ENCODE data around the gene ELP1. TPM values are rescaled to one million over a fixed set of nuclear protein-coding genes. Genes with fewer than 3 reads are reported as not detected.

ELP1 gene
- total RNA-seq, 1 experiment from 2014 or later = 27.9 TPM

DNA sequence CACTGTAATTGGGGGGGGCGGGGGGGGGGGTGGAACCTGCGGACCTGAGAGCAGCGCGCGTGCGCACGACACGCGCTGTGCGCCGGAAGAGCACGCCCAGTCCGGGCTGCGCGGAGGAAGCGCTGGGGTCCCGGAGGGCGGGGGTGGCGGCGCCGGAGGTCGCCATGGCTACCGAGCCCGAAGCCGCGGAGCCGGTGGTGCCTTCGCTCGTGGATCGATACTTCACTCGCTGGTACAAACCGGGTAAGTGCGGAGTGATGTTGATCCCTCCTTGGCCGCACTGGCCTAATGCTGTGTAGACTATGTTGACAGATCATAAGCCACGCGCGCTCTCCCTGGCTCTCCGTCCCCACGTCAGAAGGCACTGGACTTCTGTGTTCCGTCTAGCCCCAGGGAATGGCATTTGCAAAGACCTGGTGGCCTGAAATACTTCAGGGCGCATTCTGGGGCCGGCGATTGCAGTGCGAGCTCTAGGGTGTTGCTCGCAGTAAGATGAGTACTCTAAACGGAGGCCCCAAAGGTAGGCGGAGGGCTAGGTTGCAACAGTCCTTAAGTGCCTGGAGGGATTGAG lies 484 bp upstream of the ELP1 start, which contains the start of gene ABITRAM (continued):
- TF ChIP-seq PRDM15 (CRISPR knock-in tag; IDR thresholded peaks at IDR 0.05) = 0 out of 2 replicates have a peak, but pooled peaks have one; percentile 26

DNA sequence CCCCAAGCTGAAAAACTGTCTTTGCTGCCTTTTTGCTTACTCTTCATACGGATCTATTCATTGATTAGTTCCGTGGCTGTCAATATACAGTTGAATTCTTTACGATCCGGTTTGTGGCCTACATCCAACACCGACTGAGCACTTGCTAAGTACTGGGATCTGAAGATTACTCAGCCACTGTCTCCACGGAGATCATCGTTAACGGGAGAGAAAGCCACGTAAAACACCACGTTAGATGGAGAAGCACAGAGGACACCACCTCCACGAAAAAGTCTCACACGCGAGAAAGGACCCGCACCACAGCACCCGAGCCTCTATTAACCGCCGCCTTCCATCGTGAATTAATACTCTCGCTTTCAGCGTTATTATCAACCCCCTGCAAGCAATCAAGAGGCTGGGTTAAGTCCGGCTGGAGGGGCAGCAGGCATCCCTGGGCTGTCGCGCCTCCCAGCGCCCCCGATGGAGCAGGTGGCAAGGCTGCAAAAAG lies 650 bp downstream of the ELP1 start:
- H3K4me1 Mint-ChIP-seq = peaks cover 13% of the 10 kb centered on the region
- H3K36me3 Mint-ChIP-seq = peaks cover 14% of the 10 kb centered on the region
- no peaks in the 10 kb centered on the region for H3K27me3 Mint-ChIP-seq (ENCODE audit: low read depth)
- DNase-seq (ENCODE audit: low spot score) (no peak), ATAC-seq (no peak)
- H3K4me3 Mint-ChIP-seq = peak overlapping the region; percentile 97
- H3K9me3 Mint-ChIP-seq = no peaks in the 10 kb centered on the region
- peak overlapping the region; percentile 99 for H3K27ac Mint-ChIP-seq
- CTCF ChIA-PET = no interaction called here
- POLR2A ChIA-PET = no interaction called here
- TF ChIP-seq ELF4 (CRISPR knock-in tag; IDR thresholded peaks at IDR 0.05; ENCODE audit: low read depth) (no peak), JUN (CRISPR knock-in tag; IDR thresholded peaks at IDR 0.05) (no peak)

- H3K4me3 Mint-ChIP-seq = no peak overlapping the region
- no peak for TF ChIP-seq ATF1 (CRISPR knock-in tag; IDR thresholded peaks at IDR 0.05)
- TF ChIP-seq PRRX2 (CRISPR knock-in tag; IDR thresholded peaks at IDR 0.05) = no peak
- H3K27me3 Mint-ChIP-seq (ENCODE audit: low read depth) = no peaks in the 10 kb centered on the region
- ChIA-PET POLR2A (no interaction called here), CTCF (no interaction called here)
- peaks cover 9% of the 10 kb centered on the region for H3K4me1 Mint-ChIP-seq
- H3K9me3 Mint-ChIP-seq = no peaks in the 10 kb centered on the region
- no peak overlapping the region for H3K27ac Mint-ChIP-seq
- H3K36me3 Mint-ChIP-seq = peaks cover 50% of the 10 kb centered on the region
- ATAC-seq = no peak
- no peak for DNase-seq (ENCODE audit: low spot score)
Measured at GRCh38 chr9:108928386-108928785, 5.5 kb downstream of the ELP1 start.

DNA sequence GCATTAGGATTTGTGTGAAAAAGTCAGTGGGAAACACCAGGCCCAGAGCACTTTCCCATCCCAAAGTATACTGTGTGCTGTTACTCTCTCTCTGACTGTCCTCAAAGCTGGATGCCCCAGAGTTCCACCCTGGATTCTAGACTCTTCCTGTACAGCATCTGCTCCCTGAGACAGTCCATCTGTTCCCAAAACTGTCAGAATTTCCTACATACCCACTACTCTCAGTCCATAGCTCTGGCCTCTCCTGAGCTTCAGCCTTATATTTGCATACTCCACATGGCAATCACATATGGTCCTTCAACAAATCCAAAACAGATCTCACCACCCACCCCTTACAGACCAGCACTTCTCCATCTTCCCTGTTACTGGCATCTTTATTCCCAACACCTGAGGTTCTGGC lies 9.5 kb downstream of the ELP1 start:
- CTCF ChIA-PET = no interaction called here
- TF ChIP-seq NR1H2 (CRISPR knock-in tag; IDR thresholded peaks at IDR 0.05) (no peak), EMX1 (CRISPR knock-in tag; IDR thresholded peaks at IDR 0.05) (no peak), RELA (CRISPR knock-in tag; IDR thresholded peaks at IDR 0.05; ENCODE audit: borderline replicate concordance) (no peak), GABPB1 (CRISPR knock-in tag; IDR thresholded peaks at IDR 0.05) (no peak), NFYB (CRISPR knock-in tag; conservative IDR thresholded peaks at IDR 0.05; ENCODE audit: low read depth) (no peak), ZNF317 (CRISPR knock-in tag; IDR thresholded peaks at IDR 0.05; ENCODE audit: borderline replicate concordance, low read depth) (no peak), TP53 (CRISPR knock-in tag; IDR thresholded peaks at IDR 0.05) (no peak), ATF1 (CRISPR knock-in tag; IDR thresholded peaks at IDR 0.05) (no peak), ZNF532 (CRISPR knock-in tag; IDR thresholded peaks at IDR 0.05; ENCODE audit: borderline replicate concordance) (no peak)
- TF ChIP-seq, protein P1, sequence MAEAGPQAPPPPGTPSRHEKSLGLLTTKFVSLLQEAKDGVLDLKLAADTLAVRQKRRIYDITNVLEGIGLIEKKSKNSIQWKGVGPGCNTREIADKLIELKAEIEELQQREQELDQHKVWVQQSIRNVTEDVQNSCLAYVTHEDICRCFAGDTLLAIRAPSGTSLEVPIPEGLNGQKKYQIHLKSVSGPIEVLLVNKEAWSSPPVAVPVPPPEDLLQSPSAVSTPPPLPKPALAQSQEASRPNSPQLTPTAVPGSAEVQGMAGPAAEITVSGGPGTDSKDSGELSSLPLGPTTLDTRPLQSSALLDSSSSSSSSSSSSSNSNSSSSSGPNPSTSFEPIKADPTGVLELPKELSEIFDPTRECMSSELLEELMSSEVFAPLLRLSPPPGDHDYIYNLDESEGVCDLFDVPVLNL (CRISPR knock-in tag; IDR thresholded peaks at IDR 0.05; ENCODE audit: borderline replicate concordance, low read depth) = no peak
- Mint-ChIP-seq H3K27ac (no peak overlapping the region), H3K9me3 (no peaks in the 10 kb centered on the region), H3K4me1 (no peaks in the 10 kb centered on the region), H3K27me3 (ENCODE audit: low read depth) (no peaks in the 10 kb centered on the region), H3K4me3 (no peak overlapping the region), H3K36me3 (peaks cover 57% of the 10 kb centered on the region)
- POLR2A ChIA-PET = no interaction called here
- no peak for DNase-seq (ENCODE audit: low spot score)
- ATAC-seq = no peak

Measured in WTC11 (cell line).